Measurements from ENCODE around the gene RTP3.
"Not testable (repeated sequence)": the region's sequence is repeated elsewhere in the genome, so short reads cannot be mapped to it uniquely, and the experiment has no call there.

The RTP3 gene

DNA sequence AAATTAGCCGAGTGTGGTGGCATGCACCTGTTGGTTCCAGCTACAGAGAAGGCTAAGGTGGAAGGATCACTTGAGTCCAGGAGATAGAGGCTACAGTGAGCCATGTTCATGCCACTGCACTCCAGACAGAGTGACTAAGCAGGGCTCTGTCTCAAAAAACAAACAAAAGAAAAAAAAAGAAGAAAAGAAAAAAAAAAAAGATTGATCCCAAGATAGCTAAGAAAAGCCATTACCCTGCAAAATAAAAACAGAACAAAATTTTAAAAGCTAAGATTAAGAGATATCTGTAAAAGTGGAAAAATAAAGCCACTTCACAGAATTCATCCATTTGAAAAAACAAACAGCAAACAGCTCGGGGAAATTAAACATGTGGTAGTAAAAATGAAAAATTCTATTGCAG, 44.6 kb downstream of the RTP3 start:
- no peaks in the 10 kb centered on the region for H3K36me3 ChIP-seq (ENCODE audit: control insufficient read depth, insufficient read depth, low read length)
- no peak overlapping the region for H3K4me3 ChIP-seq (replicated peaks; ENCODE audit: low read depth, low read length)
- no peaks in the 10 kb centered on the region for H3K27me3 ChIP-seq (replicated peaks; ENCODE audit: control insufficient read depth, insufficient read depth, low read length)
- DNase-seq (ENCODE audit: extremely low read depth, insufficient read length) = no peak
- TF ChIP-seq, protein P1, sequence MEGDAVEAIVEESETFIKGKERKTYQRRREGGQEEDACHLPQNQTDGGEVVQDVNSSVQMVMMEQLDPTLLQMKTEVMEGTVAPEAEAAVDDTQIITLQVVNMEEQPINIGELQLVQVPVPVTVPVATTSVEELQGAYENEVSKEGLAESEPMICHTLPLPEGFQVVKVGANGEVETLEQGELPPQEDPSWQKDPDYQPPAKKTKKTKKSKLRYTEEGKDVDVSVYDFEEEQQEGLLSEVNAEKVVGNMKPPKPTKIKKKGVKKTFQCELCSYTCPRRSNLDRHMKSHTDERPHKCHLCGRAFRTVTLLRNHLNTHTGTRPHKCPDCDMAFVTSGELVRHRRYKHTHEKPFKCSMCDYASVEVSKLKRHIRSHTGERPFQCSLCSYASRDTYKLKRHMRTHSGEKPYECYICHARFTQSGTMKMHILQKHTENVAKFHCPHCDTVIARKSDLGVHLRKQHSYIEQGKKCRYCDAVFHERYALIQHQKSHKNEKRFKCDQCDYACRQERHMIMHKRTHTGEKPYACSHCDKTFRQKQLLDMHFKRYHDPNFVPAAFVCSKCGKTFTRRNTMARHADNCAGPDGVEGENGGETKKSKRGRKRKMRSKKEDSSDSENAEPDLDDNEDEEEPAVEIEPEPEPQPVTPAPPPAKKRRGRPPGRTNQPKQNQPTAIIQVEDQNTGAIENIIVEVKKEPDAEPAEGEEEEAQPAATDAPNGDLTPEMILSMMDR (IDR thresholded peaks at IDR 0.05; ENCODE audit: insufficient read depth, low read length, poor library complexity, severe bottlenecking) = no peak

DNA sequence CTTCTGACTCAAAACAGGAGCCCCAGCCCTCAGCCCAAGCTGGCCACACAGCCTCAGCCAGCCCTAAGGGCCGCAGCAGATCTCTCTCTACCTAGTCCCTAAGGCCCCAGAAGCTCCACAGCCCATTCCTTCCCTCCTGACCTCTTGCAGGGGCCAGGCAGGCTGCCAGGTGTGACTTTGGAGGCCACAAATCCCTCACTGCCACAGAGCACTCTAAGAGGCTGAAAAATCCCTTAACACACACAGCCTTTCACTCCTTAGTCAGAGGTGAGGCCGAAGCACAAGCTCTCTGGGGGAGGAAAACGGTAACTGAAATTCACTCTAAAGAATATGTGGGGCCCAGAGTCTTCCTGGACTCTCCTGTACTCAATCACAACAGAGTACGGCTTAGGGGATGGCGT, 45.0 kb downstream of the RTP3 start:
- H3K4me3 ChIP-seq (replicated peaks; ENCODE audit: low read depth, low read length) = no peak overlapping the region
- no peaks in the 10 kb centered on the region for H3K27me3 ChIP-seq (replicated peaks; ENCODE audit: control insufficient read depth, insufficient read depth, low read length)
- TF ChIP-seq, protein P1 (IDR thresholded peaks at IDR 0.05; ENCODE audit: insufficient read depth, low read length, poor library complexity, severe bottlenecking) = no peak

DNA sequence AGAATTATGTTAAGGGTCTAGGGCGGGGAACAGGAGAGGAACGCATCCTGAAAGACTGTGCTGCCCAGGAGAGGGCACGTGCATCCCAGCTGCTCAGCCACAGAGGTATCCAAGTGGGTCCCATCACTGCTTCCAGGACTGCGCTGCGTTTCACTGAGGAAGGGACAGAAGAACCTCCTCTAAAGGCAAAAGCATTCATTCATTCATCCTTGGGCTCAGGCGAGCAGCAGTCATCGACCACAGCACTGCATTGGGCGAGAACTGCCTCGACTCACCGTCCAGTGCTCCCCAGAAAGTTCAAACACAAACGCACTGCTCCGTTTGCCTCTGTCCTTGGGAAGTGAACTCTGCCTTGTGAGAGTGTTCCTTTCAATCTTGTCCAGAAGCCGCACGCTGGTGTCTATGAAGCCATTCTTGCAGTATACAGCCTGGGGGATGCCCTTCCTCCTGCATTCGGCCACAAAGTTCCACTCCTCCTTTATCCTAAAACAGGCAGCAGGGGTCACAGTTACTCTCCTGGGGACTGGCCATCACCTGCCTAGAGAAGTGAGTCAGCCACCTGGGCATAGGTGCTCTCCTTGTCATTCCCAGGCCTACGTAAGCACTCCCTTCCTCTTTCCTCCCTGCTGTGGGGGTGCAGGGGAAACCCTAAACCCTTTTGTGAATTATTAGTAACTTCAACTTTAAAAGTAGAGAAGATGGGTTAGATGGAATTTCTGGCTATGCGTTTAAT, 47.2 kb downstream of the RTP3 start:
- no peak overlapping the region for H3K4me3 ChIP-seq (replicated peaks; ENCODE audit: low read depth, low read length)
- TF ChIP-seq, protein P1 (IDR thresholded peaks at IDR 0.05; ENCODE audit: insufficient read depth, low read length, poor library complexity, severe bottlenecking) = no peak
- no peaks in the 10 kb centered on the region for H3K36me3 ChIP-seq (ENCODE audit: control insufficient read depth, insufficient read depth, low read length)
- DNase-seq (ENCODE audit: extremely low read depth, insufficient read length) = no peak
- no peaks in the 10 kb centered on the region for H3K27me3 ChIP-seq (replicated peaks; ENCODE audit: control insufficient read depth, insufficient read depth, low read length)

More for the DNA sequence above, 45.0 kb downstream of the RTP3 start:
- no peak for DNase-seq (ENCODE audit: extremely low read depth, insufficient read length)
- no peaks in the 10 kb centered on the region for H3K36me3 ChIP-seq (ENCODE audit: control insufficient read depth, insufficient read depth, low read length)

DNA sequence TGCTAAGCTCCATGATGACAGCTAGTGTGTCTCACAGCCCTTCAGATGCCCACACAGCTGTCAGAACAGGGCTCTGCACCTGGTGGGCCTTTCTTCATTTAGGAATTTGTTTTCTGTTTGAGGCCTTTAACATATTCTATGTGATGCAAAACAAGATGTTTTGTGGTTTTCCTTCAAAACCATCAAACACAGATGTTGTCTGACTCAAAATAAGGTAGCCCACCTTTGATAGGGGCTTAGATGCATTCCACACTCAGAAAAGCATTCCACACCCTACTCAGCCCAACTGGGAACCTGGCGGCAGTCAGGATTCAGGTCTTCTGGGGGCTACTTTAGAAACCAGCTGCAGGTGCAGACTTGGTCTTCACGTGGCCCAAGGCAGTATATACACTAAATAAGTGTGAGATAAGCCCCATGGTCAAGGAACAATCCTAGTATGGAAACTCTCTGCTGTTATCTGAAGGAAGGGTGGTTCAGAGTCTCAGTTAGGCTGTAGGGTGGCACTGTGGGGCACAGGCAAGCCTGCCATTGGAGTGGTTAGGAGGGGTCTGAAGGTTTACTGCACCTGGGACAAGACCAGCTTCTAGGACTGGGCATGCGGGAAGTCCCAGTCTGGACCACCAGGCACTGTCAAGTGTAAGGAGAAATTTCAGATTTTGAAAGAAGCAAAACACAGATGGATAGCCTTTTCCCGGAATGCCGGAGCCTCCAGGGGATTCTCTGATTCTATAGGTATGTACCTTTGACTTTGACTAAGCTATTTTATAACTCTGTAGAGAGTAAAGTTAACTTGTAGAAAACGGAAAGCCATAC, 48.2 kb downstream of the RTP3 start:
- TF ChIP-seq, protein P1 (IDR thresholded peaks at IDR 0.05; ENCODE audit: insufficient read depth, low read length, poor library complexity, severe bottlenecking) = no peak
- Histone ChIP-seq H3K4me3 (replicated peaks; ENCODE audit: low read depth, low read length) (no peak overlapping the region), H3K36me3 (ENCODE audit: control insufficient read depth, insufficient read depth, low read length) (no peaks in the 10 kb centered on the region), H3K27me3 (replicated peaks; ENCODE audit: control insufficient read depth, insufficient read depth, low read length) (no peaks in the 10 kb centered on the region)
- no peak for DNase-seq (ENCODE audit: extremely low read depth, insufficient read length)

DNA sequence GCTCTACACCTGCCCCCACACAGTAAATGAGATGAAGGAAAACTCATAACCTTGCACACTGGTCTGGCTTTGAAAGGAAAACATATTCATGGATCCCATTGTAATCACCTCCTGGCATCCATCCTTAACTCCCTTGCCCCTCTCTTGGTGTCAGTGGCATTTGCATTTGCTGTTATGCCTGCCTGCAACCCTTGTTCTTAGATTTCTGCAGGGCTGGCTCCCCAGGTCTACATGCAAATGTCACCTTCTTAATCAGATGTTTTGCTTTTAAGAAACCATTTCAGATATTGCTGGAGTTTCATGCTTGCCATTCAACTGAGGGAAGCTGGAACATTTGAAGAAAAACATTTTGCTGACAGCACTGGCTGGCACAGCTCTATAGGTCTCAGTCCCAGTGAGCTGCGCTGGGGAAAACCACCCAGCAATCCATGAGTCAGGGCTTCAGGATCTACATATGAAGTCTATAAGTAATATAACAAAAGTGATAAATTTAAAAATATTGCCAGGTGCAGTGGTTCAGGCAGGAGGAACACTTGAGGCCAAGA, 49.2 kb downstream of the RTP3 start:
- Histone ChIP-seq H3K36me3 (ENCODE audit: control insufficient read depth, insufficient read depth, low read length) (no peaks in the 10 kb centered on the region), H3K4me3 (replicated peaks; ENCODE audit: low read depth, low read length) (no peak overlapping the region), H3K27me3 (replicated peaks; ENCODE audit: control insufficient read depth, insufficient read depth, low read length) (no peaks in the 10 kb centered on the region)
- TF ChIP-seq, protein P1 (IDR thresholded peaks at IDR 0.05; ENCODE audit: insufficient read depth, low read length, poor library complexity, severe bottlenecking) = no peak
- no peak for DNase-seq (ENCODE audit: extremely low read depth, insufficient read length)

DNA sequence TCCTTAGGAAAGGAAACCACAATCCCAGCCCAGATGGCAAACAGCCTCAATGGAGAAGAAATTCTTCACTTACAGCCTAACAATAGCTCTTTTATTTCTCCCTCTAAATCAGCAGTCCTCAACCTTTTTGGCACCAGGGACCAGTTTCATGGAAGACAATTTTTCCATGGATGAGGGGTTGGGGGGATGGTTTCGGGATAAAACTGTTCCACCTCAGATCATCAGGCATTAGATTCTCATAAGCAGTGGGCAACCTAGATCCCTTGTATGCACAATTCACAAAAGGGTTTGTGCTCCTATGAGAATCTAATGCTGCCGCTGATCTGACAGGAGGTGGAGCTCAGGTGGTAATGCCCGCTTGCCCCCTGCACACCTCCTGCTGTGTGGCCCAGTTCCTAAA, 50.8 kb downstream of the RTP3 start:
- not testable (repeated sequence) for DNase-seq (ENCODE audit: extremely low read depth, insufficient read length); H3K4me3 ChIP-seq (replicated peaks; ENCODE audit: low read depth, low read length); H3K36me3 ChIP-seq (ENCODE audit: control insufficient read depth, insufficient read depth, low read length)

More for the DNA sequence above, 50.8 kb downstream of the RTP3 start:
- H3K27me3 ChIP-seq (replicated peaks; ENCODE audit: control insufficient read depth, insufficient read depth, low read length) = not testable (repeated sequence)
